Mucosa of gallbladder (tissue), 1 donor: ENCODE results near the gene SETDB1. TPM values are rescaled to one million over a fixed set of nuclear protein-coding genes. Genes with fewer than 3 reads are reported as not detected.

Experiments
- DNase-seq: peaks from one replicate; pipeline ENCODE4 v3.0.0-alpha.2; 2020; ENCODE audit warnings: low spot score
- total RNA-seq: library from RNA; stranded (reverse); gene quantifications from one replicate; pipeline ENCODE4 v1.2.1, GENCODE V29; 2021
- donor health status: DM: no; HTN: no; CAD: no.

The SETDB1 gene
- total RNA-seq, 1 donor from 2014 or later, result 42.6 TPM

GRCh38 chr1:151002051-151002450 lies 75.9 kb downstream of the SETDB1 start:
- no peak for DNase-seq

- no peak for DNase-seq
Observed at GRCh38 chr1:151002611-151003010, 76.4 kb downstream of the SETDB1 start.

GRCh38 chr1:151003180-151003579 lies 77.0 kb downstream of the SETDB1 start:
- DNase-seq, result no peak

- no peak for DNase-seq
Observed at GRCh38 chr1:151005729-151006319, 79.7 kb downstream of the SETDB1 start.

- peak; percentile 78 for DNase-seq
Observed at GRCh38 chr1:151006327-151007052, 80.3 kb downstream of the SETDB1 start, which contains the start of gene MINDY1. Gene MINDY1, minus strand, starts transcription at chr1:151006902. Its CDS starts 4,285 bp downstream, at chr1:151002617.

GRCh38 chr1:151007853-151008243 lies 81.7 kb downstream of the SETDB1 start:
- DNase-seq, result no peak

- DNase-seq, result peak; percentile 96
Observed at GRCh38 chr1:151008244-151009205, 82.4 kb downstream of the SETDB1 start, which contains the start of gene PRUNE1. Gene PRUNE1, plus strand, starts transcription at chr1:151008449. Its CDS starts 184 bp downstream, at chr1:151008633.

GRCh38 chr1:151009206-151009587 lies 83.0 kb downstream of the SETDB1 start:
- DNase-seq, result no peak

- no peak for DNase-seq
Observed at GRCh38 chr1:151009674-151010345, 83.6 kb downstream of the SETDB1 start.

GRCh38 chr1:151010346-151010726 lies 84.2 kb downstream of the SETDB1 start:
- DNase-seq, result no peak

GRCh38 chr1:151011154-151011850 lies 85.1 kb downstream of the SETDB1 start:
- DNase-seq, result no peak

- peak; percentile 54 for DNase-seq
Observed at GRCh38 chr1:151012684-151013471, 86.7 kb downstream of the SETDB1 start.

GRCh38 chr1:151013518-151013917 lies 87.4 kb downstream of the SETDB1 start:
- peak; percentile 36 for DNase-seq

Other genes with a start within 250 kb of the SETDB1 start
- gene GOLPH3L, start 229.2 kb upstream of the SETDB1 start, total RNA-seq, result 52.9 TPM
- gene HORMAD1, start 205.5 kb upstream of the SETDB1 start, total RNA-seq, result not detected
- gene CTSS, start 160.6 kb upstream of the SETDB1 start, total RNA-seq, result 106 TPM
- 47.6 TPM for gene CTSK, start 118.1 kb upstream of the SETDB1 start, total RNA-seq
- 38.9 TPM for gene ARNT, start 49.8 kb upstream of the SETDB1 start, total RNA-seq
- not detected for gene CTXND2, start 39.2 kb upstream of the SETDB1 start, total RNA-seq
- gene CERS2, start 48.5 kb downstream of the SETDB1 start, total RNA-seq, result 350 TPM
- 25.1 TPM for gene ANXA9, start 55.9 kb downstream of the SETDB1 start, total RNA-seq
- 60.1 TPM for gene MINDY1, start 80.5 kb downstream of the SETDB1 start, total RNA-seq
- 21.6 TPM for gene PRUNE1, start 82.1 kb downstream of the SETDB1 start, total RNA-seq
- gene BNIPL, start 110.2 kb downstream of the SETDB1 start, total RNA-seq, result 0.66 TPM
- gene C1orf56, start 121.4 kb downstream of the SETDB1 start, total RNA-seq, result 12.5 TPM
- 87.3 TPM for gene CDC42SE1, start 133.3 kb downstream of the SETDB1 start, total RNA-seq
- gene MLLT11, start 134.0 kb downstream of the SETDB1 start, total RNA-seq, result 3.6 TPM
- 20.6 TPM for gene GABPB2, start 144.4 kb downstream of the SETDB1 start, total RNA-seq
- 9.1 TPM for gene SEMA6C, start 220.3 kb downstream of the SETDB1 start, total RNA-seq
- gene TNFAIP8L2, start 230.3 kb downstream of the SETDB1 start, total RNA-seq, result 4.6 TPM
- 11.5 TPM for gene LYSMD1, start 239.5 kb downstream of the SETDB1 start, total RNA-seq
- 36.4 TPM for gene SCNM1, start 239.8 kb downstream of the SETDB1 start, total RNA-seq
- gene TMOD4, start 249.6 kb downstream of the SETDB1 start, total RNA-seq, result 0.78 TPM